NCI-H1092 (cell line): ENCODE results near the gene BRI3BP.
"Not testable (repeated sequence)": the region's sequence is repeated elsewhere in the genome, so short reads cannot be mapped to it uniquely, and the experiment has no call there.

ENCODE experiments used
- DNase-seq: peaks from one replicate; lab custom pipeline; 2025; lab: John Stamatoyannopoulos, UW

BRI3BP gene

GRCh38 chr12:125068391-125068790 is 74.9 kb downstream of the BRI3BP start:
- no peak for DNase-seq

- no peak for DNase-seq
These were observed 76.2 kb downstream of the BRI3BP start for GRCh38 chr12:125069616-125070015.

GRCh38 chr12:125070112-125070511 is 76.7 kb downstream of the BRI3BP start:
- DNase-seq = no peak

GRCh38 chr12:125070661-125071390 is 77.4 kb downstream of the BRI3BP start:
- DNase-seq = no peak

- no peak for DNase-seq
These were observed 78.0 kb downstream of the BRI3BP start for GRCh38 chr12:125071456-125071855.

- no peak for DNase-seq
These were observed 79.1 kb downstream of the BRI3BP start for GRCh38 chr12:125072496-125072895.

GRCh38 chr12:125074294-125074693 is 80.8 kb downstream of the BRI3BP start:
- not testable (repeated sequence) for DNase-seq

GRCh38 chr12:125076103-125076502 is 82.7 kb downstream of the BRI3BP start:
- no peak for DNase-seq

GRCh38 chr12:125079084-125079483 is 85.6 kb downstream of the BRI3BP start:
- DNase-seq = no peak

GRCh38 chr12:125079648-125080645 is 86.5 kb downstream of the BRI3BP start:
- no peak for DNase-seq
